Ramos (cell line): ENCODE results near the gene EPB41L5.
"Not testable (repeated sequence)": the region's sequence is repeated elsewhere in the genome, so short reads cannot be mapped to it uniquely, and the experiment has no call there.

Experiments
- in situ Hi-C: fragments of 300-500 bp; cut with MboI; formaldehyde crosslinking; loops from one replicate; pipeline ENCODE4 v1.14.3; 2022; ENCODE audit warnings: low sequenced_read_pairs; ENCODE audit not compliant: unreplicated experiment

Gene EPB41L5

DNA sequence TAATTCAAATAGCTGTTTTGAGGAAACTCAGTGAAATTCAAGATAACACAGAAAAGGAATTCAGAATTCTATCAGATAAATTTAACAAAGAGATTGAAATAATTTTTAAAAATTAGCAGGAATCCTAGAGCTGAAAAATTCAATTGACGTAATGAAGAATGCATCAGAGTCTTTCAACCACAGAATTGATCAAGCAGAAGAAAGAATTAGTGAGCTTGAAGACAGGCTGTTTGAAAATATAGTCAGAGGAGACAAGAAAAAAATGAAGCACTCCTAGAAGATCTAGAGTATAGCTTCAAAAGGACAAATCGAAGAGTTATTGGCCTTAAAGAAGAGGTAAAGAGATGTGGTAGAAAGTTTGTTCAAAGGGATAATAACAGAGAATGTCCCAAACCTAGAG is 122.1 kb downstream of the EPB41L5 start:
- in situ Hi-C loops: not testable (repeated sequence)

DNA sequence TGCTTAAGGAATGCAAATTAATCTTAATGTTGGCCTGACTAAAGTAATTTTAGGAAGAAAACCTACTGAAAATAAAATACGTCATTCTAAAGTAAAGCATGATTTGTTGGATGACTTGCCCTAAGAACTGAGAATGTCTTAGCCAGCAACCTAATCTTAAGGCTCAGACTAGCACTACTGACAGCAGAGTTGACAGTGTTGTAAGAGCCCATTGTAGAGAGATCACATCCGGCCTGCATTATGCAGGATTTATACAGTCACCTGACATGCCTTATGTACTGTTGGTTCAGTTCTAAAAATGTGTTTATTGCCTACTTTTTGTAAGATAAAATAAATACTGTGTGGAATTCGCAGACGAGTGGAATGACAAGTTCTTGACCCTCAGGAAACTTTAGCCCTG is 128.0 kb downstream of the EPB41L5 start:
- in situ Hi-C loops: no loop called here

DNA sequence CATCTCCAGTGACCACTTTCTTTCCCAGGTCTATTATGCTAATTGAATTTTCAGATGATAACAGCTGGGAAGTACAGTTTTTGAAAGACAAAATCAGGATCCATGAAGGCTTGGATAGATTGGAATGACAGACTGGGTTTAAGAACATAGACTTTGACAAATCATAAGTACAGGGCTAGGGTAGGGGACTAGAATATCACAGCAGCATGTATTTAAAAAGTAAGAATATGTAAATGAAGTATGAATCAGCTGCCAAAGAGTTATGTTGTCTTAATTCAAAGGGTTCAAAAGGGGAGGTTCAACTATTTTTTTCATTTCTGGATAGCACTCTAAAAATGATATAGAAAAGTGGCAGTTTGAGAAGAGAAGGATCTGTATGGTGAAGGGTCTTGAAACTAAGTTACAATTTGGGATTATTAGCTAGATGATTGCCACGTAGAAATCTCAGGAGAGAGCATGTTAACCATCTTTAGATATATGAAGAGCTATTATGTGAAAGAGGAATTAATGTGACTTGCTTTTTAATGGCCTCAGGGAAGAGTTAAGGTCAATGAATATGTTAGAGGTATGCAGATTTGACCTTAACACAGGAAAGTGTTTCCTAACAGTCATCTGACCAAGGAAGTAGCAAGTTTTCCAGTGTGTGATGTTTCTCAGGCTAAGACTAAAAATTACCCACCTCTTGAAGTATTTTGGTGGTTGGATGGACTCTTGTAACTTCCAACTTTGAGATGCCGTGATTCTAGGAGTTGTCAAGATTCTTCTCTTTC is 128.6 kb downstream of the EPB41L5 start:
- in situ Hi-C loops: no loop called here

DNA sequence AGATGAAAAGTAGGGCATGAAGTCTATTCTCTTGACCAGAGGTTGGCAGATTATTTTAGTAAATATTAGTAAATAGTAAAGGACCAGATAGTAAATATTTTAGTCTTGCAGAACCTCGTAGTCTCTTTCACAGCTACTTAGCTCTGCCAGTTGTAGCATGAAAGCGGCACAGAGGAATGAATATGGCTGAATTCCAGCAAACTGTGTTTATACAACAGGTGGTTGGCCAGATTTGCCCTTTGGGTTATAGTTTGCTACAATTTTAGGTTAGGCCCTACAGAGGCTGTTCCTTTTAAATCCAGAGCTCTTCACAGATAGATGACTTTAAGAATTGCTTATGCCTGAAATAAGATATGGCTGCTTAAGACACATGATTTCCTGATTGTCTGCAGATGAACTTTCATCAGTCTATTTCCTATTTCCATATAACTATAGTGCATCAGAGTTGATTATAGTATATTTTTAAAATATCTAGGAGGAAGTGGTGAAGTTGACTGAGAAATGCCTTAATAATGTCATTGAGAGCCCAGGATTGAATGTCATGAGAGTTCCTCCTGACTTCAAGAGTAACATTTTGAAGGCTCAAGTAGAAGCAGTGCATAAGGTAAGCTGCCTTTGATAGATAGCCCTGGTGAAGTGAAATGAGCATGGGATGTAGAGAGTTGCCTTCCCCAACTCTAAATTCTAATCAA is 129.8 kb downstream of the EPB41L5 start:
- in situ Hi-C loops: no loop called here

DNA sequence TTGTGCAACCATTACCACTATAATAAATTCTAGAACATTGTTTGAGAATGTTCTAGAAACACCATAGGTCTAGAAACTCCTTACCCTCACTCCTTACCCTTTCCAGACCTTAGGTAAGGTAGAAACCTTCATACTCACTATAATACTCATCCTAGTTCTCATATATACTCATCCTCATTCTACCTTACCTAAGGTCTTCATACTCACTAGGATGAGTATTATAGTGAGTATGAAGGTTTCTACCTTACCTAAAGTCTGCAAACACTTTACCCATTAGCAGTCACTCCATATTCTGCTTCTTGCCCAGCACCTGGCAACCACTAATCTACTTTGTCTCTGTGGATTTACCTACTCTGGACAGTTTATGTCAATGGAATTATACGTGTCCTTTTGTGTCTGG is 135.4 kb downstream of the EPB41L5 start:
- in situ Hi-C loops: no loop called here

DNA sequence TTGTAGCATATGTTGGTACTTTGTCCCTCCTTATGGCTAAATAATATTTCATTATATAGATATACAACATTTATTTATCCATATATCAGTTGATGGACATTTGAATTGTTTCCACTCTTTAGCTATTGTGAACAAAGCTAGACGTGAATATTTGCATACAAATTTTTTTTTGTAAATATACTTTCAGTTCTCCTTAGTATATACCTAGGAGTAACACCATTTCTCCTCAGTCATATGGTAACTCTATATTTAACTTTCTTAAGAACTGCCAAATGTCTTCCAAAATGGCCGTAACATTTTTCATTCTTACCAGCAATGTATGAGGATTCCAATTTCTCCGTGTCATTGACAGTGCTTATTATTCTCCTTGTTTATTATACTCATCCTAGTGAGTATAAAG is 135.8 kb downstream of the EPB41L5 start:
- in situ Hi-C loops: no loop called here

DNA sequence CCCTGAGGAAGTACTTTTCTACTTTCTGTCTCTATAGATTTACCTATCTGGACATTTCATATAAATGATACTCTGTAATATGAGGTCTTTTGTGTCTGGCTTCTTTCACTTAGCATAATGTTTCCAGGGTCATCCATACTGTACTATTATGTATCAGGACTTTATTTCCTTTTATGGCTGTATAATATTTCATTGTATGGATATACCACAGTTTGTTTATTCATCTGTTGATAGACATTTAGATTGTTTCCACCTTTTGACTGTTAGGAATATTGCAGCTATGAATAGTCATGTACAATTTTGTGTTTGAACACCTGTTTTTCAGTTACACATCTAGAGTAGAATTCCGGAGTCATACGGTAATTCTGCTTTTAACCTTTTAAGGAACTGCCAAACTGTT is 136.5 kb downstream of the EPB41L5 start:
- in situ Hi-C loops: no loop called here

DNA sequence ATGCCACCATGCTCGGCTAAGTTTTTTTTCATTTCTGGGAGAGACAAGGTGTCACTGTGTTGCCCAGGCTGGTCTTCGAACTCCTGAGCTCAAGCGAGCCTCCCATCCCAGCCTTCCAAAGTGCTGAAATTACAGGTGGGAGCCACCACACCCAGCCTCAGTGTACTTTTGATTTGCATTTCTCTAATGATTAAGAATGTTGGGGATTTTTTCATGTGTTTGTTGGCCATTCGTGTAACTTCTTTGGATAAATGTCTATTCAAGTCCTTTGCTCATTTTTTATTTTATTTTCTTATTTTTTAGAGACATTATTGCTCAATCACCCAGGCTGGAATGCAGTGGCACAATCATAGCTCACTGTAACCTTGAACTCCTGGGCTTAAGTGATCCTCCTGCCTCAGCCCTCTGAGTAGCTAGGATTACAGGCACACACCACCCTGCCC is 137.2 kb downstream of the EPB41L5 start:
- in situ Hi-C loops: no loop called here

DNA sequence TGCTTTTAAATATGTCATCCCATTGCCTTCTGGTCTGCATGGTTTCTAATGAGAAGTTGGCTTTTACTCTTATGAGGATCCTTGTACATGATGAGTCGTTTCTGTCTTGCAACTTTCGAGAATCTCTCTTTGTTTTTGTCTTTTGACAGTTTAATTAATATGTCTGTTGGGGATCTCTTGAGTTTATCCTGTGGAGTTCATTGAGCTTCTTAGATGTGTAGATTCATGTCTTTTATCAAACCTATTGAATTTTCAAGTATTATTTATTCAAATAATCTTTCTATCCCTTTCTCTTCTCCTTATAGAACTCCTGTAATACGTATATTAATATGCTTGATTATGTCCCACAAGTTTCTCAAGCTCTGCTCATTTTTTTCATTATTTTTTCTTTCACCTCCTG is 142.4 kb downstream of the EPB41L5 start:
- in situ Hi-C loops: no loop called here

DNA sequence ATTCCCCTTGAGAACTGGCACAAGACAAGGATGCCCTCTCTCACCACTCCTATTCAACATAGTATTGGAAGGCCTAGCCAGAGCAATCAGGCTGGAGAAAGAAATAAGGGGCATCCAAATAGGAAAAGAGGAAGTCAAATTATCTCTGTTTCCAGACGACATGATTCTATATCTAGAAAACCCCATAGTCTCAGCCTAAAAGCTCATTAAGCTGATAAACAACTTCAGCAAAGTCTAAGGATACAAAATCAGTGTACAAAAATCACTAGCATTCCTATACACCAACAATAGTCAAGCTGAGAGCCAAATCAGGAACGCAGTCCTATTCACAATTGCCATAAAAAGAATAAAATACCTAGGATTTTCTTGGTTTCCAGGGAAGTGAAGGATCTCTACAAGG is 145.8 kb downstream of the EPB41L5 start:
- in situ Hi-C loops: not testable (repeated sequence)

DNA sequence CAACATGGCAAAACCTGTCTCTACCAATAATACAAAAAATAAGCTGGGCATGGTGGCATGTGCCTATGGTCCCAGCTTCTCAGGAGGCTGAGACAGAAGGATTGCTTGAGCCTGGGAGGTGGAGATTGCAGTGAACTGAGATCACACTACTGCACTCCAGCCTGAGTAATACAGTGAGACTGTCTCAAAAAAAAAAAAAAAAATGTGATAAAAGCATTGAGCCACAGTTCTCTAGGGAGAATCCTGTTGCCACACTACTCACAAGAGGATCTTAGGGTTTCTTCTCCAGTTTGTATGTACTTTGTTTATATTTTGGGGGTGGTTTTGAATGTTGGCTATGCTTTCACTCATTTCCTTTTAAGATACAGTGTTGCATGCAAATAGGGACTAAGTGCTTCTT is 148.3 kb downstream of the EPB41L5 start:
- in situ Hi-C loops: no loop called here

DNA sequence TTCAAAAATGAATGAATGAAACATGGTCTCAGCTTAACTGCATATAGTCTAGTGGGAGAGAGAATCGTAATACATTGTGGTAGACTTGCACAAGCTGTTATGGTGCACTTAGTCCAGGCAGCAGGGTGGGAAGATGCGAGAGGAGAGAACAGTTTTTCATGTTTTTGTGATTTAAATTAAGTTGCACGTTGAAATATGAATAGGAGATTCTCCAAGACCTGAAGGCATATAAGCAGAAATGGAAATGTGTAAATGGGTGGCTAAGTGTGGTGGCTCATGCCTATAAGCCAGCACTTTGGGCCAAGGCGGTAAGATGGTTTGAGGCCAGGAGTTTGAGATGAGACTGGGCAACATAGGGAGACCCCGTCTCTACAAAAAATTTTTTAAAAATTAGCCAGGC is 149.8 kb downstream of the EPB41L5 start:
- in situ Hi-C loops: no loop called here

DNA sequence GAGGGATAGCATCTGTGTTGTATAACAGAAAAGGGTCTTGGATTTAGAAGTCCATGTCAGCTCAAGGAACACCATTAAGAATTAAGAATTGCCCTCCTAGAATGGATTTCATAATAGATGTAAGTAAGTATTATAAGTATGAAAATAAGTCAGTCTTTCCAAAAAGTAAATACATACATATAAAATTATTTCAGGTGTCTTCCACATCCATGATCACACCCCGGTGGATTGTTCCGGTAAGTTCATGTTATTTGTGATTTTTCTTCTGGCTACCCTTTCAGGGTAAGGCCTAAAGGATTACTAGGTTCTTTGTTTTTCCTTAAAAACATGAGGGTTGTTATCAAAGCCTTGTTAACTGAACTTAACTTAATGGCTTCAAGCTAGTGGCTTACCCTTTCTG is 154.4 kb downstream of the EPB41L5 start:
- in situ Hi-C loops: no loop called here

DNA sequence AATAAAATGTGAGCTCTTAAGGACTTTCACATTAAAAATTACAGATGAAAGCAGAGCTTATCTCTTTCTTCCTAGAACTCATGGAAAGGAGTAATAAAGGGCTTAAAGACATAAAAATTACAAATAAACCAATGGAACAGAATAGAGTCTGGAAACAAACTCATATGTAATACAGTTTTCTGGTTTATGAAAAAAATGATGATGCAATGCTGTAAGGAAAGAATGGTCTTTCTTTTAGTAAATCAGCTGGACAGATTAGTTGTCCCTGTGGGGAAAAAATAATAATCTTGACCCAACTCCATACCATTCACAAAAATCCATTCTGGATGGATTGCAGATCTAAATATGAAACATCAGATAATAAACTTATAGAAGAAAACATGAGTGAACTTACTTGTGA is 156.1 kb downstream of the EPB41L5 start:
- in situ Hi-C loops: no loop called here

DNA sequence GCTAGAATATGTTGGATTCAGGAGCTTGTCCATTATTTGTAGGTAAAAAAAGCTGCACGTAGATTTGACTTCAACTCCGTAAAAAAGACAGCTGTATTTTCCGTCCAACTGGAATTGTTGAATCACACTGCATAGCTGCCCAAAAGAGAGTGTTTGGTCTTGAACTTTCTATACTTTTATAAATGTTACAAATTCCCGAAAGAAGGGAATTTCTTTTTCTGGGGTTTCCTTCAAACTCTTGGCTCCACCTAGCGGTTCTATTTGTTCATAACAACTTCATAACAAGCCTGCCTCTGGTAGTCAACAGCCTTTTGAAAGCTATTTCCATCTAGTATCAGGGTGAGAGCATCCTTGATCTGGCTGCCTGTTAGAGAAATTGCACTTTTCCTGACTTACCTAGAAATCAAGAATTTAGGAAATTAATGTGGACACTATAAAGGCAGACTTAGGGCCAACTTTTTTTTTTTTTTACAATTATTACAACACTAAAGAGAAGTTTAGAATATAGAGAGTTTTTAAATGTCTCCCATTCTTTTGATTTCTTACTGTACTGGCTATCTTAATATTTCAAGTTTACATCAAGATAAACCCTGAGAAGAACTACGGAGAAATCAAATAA is 162.2 kb downstream of the EPB41L5 start:
- in situ Hi-C loops: loop anchor here (10.0 kb wide), 1 partner anchor 420 kb away; the partner anchor contains the start of gene PTPN4

DNA sequence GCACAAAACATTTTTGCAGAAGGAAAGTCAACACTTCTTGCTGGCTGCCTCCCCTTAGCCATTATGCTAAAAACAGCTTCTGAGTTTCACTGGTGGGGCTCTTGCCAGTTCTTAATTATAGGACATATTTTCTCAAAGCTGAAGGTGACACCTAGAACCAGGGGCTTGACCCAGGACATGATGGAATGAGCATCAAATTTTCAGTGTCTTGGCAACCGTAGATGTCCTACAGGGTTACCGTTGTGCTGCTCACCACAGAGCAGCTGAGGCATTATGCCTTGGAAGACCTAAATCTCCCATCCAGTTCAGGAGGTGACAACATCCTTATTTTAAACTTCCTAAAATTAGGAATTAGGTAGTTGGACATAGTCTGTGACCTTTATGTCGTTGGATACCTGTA is 163.6 kb downstream of the EPB41L5 start:
- in situ Hi-C loops: loop anchor here (10.0 kb wide), 1 partner anchor 422 kb away; the partner anchor contains the start of gene PTPN4

DNA sequence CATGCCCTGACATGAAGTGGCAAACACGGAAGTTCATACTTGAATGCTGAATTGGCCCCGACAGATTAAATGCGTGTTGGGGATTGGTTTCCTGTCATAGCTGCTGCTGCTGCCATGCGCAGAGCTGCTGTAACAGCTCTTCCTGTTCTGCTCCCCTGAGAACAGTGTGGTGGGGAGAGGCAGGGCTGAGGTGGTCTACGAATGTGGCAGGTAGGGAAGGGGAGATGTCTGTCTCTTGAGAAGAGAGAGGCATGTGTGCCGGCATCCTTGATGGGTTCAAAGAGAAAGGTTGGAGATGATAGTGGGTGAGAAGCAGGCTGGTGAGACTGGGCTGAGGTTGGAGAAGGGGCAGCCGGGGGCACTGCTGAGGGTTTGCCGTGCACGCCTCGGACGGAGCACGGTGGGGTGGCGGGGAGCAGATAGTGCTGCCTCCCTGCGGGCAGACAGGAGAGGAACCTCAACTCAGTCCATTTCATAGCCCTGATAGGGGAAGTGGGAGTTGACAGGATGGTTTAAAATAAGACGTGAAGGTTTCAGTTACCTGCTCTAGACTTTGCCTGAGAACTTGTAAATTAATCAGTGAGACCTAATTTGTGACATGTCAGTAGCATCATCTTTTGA is 164.2 kb downstream of the EPB41L5 start:
- in situ Hi-C loops: loop anchor here (10.0 kb wide), 1 partner anchor 422 kb away; the partner anchor contains the start of gene PTPN4

DNA sequence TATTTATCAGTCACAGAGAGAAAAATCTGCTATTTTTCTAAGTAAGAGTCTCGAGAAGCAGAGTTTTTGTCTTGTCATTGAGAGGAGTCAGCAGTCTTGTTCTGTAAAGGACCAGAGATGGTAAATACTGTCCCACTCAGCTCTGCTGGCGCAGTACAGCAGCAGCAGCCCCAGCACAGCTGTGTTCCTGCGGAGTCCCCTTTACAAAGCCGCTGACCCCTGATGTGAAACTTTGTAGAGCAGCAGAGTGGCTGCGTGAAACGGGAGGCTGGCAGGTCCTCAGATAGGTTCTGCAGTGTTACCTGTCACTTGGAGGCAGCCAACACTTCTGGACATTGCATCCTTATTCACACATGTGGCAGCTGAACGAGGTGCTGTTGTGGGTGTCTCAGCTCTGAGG is 165.1 kb downstream of the EPB41L5 start:
- in situ Hi-C loops: loop anchor here (10.0 kb wide), 1 partner anchor 423 kb away; the partner anchor contains the start of gene PTPN4

DNA sequence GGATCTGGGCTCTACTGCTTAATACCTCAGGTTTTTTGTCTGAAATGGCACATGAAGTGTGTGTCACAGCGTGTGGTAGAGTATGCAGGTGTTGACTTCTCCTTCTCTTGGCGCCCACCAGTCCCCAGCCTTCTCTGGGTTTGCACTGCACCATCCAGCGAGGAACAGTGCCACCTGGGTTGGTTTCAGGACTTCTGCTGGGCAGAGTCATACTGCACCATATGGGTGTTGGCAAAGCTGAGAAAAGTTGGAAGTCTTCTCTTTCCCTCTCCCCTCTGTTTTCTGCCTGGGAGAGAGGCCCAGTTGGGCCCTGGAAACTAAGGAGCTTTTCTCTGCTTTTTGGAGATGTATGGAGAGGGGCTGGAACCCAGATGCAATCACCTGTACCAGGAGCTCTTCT is 166.5 kb downstream of the EPB41L5 start:
- in situ Hi-C loops: loop anchor here (10.0 kb wide), 1 partner anchor 425 kb away; the partner anchor contains the start of gene PTPN4

DNA sequence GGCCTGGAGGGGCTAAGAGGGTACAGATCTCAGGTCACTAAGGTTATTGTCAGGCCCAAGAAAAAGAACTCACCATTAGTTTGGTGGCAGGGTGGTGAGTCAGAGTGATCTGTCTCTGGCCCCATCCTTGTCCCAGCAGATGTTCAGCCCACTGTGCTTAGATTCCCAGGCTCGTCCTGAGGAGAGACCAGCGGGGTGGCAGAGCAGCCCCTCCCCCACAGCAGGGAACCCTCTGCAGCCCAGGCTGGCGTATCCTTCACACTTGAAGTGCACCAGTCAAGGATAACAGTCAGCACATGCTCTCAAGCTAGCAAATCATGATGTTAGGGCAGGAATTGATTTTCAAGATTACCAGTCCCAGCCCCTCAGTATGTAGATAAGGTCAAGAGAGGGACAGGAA is 167.2 kb downstream of the EPB41L5 start:
- in situ Hi-C loops: loop anchor here (5.0 kb wide), 1 partner anchor 483 kb away; no protein-coding TSS in a partner anchor
